PC-3 (cell line): ENCODE data around the gene NME7. TPM values are rescaled to one million over a fixed set of nuclear protein-coding genes. Genes with fewer than 3 reads are reported as not detected.

Experiments used
- ATAC-seq: fragments of 200-7000 bp; cut with Tn5 transposase; 2 replicates; pipeline ENCODE4 v1.9.1; 2020; ENCODE audit warnings: mild to moderate bottlenecking, moderate library complexity
- BruUV-seq: library from RNA; stranded (reverse); fragments of 400-500 nt; replicated peaks from 2 replicates; lab custom pipeline; 2021; lab: Mats Ljungman, UMichigan
- CTCF ChIA-PET: fragments of 300-600 bp; sonication (Branson Sonifier 250); formaldehyde crosslinking; loops from one replicate; lab custom pipeline; 2022; ENCODE audit warnings: antibody characterized with exemption; lab: Charles Lee
- POLR2A ChIA-PET: fragments of 300-600 bp; sonication (Branson Sonifier 250); formaldehyde crosslinking; loops from one replicate; lab custom pipeline; 2022; ENCODE audit warnings: antibody characterized with exemption; ENCODE audit not compliant: unreplicated experiment; lab: Charles Lee
- DNase-seq: peaks from one replicate; pipeline ENCODE4 v3.0.0-alpha.2; 2015
- H2AFZ ChIP-seq: fragments of 300-600 bp; sonication (generic); 2 replicates; pipeline ENCODE4 v1.6.0; 2016; ENCODE audit warnings: antibody characterized with exemption, low read length
- H3F3A ChIP-seq: fragments of 300-600 bp; sonication (generic); one replicate; pipeline ENCODE4 v1.6.0; 2017; ENCODE audit warnings: antibody characterized with exemption, low read length, control low read depth, mild to moderate bottlenecking; ENCODE audit not compliant: unreplicated experiment
- H3K27ac ChIP-seq: fragments of 300-600 bp; sonication (generic); 2 replicates; pipeline ENCODE4 v1.5.1; 2016; ENCODE audit warnings: mild to moderate bottlenecking, low read length
- H3K27me3 ChIP-seq: fragments of 300-600 bp; sonication (generic); 2 replicates; pipeline ENCODE4 v1.6.1; 2016; ENCODE audit warnings: low read length, mixed read lengths
- H3K36me3 ChIP-seq: fragments of 300-600 bp; sonication (generic); 2 replicates; pipeline ENCODE4 v1.6.1; 2016; ENCODE audit warnings: low read depth, mixed run types, low read length, mixed read lengths
- H3K4me1 ChIP-seq: fragments of 300-600 bp; sonication (generic); 2 replicates; pipeline ENCODE4 v1.5.1; 2016; ENCODE audit warnings: low read length; ENCODE audit not compliant: insufficient read depth
- H3K4me2 ChIP-seq: fragments of 300-600 bp; sonication (generic); 2 replicates; pipeline ENCODE4 v1.6.0; 2016; ENCODE audit warnings: low read length
- H3K4me3 ChIP-seq: fragments of 300-600 bp; sonication (generic); 2 replicates; pipeline ENCODE4 v1.5.1; 2016; ENCODE audit warnings: mild to moderate bottlenecking, low read length, mixed read lengths
- H3K79me2 ChIP-seq: fragments of 300-600 bp; sonication (generic); 2 replicates; pipeline ENCODE4 v1.6.1; 2017; ENCODE audit warnings: low read length, mixed read lengths
- H3K9ac ChIP-seq: fragments of 300-600 bp; sonication (generic); 2 replicates; pipeline ENCODE4 v1.6.0; 2016; ENCODE audit warnings: mild to moderate bottlenecking, low read length
- H3K9me2 ChIP-seq: fragments of 300-600 bp; sonication (generic); replicated peaks from 2 replicates; pipeline ENCODE4 v1.6.1; 2016; ENCODE audit warnings: mixed run types, low read length, mixed read lengths
- H3K9me3 ChIP-seq: fragments of 300-600 bp; sonication (generic); 2 replicates; pipeline ENCODE4 v1.6.1; 2016; ENCODE audit warnings: low read length, mixed read lengths
- H4K20me1 ChIP-seq: fragments of 300-600 bp; sonication (generic); 2 replicates; pipeline ENCODE4 v1.6.1; 2016; ENCODE audit warnings: low read length, mixed read lengths
- EZH2 ChIP-seq: fragments of 300-600 bp; sonication (generic); IDR thresholded peaks from one replicate; pipeline ENCODE4 v1.6.1; 2017; ENCODE audit warnings: antibody characterized with exemption, mild to moderate bottlenecking, low read length; ENCODE audit not compliant: unreplicated experiment
- EZH2phosphoT487 ChIP-seq: fragments of 300-600 bp; sonication (generic); IDR thresholded peaks from 2 replicates; pipeline ENCODE4 v1.6.1; 2018; ENCODE audit warnings: mild to moderate bottlenecking, antibody characterized with exemption, low read length, borderline replicate concordance
- intact Hi-C: fragments of 100-400 bp; cut with micrococcal nuclease; formaldehyde crosslinking; loops from 2 replicates; pipeline ENCODE4 v1.9.0; 2023
- total RNA-seq: library from RNA; depleted of rRNA; stranded (reverse); fragments of >200 nt; gene quantifications from 2 replicates; pipeline ENCODE4 v1.2.3, GENCODE V29; 2014
- TF ChIP-seq, protein P1 (sequence below): fragments of 300-600 bp; sonication (generic); conservative IDR thresholded peaks from 2 replicates; pipeline ENCODE4 v1.5.1; 2017; ENCODE audit warnings: antibody characterized with exemption, low read depth, mild to moderate bottlenecking, low read length

The NME7 gene
- total RNA-seq, 1 experiment from 2014 or later = 18.9 TPM

DNA sequence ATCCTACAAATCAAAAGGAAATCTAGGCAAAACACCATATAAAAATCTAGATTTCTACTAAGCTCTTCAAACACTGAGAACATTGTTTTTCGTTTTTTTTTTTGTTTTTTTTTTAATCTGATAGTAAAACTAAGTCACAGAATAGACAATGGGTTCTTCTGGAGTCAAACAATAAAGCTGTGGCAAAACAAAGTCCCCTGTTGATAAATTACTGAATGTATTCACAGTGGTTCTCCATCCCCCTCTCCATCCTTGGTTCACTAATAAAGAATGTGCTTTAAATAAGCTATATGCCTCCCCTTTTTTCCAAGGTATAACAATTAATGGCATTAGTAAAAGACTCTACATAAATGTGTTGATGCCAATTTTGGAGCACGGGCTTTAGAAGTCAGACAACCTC lies 277.8 kb downstream of the NME7 start:
- H3K4me3 ChIP-seq = no peak overlapping the region
- H3F3A ChIP-seq = no peaks in the 10 kb centered on the region
- H4K20me1 ChIP-seq = no peaks in the 10 kb centered on the region
- DNase-seq (no peak), ATAC-seq (no peak)
- no peaks in the 10 kb centered on the region for H3K79me2 ChIP-seq
- H3K9me3 ChIP-seq = no peaks in the 10 kb centered on the region
- H2AFZ ChIP-seq = no peak overlapping the region
- intact Hi-C loops = no loop called here
- H3K4me2 ChIP-seq = no peak overlapping the region
- H3K36me3 ChIP-seq = no peaks in the 10 kb centered on the region
- H3K27me3 ChIP-seq = no peaks in the 10 kb centered on the region
- no peaks in the 10 kb centered on the region for H3K4me1 ChIP-seq
- no TSS peak for BruUV-seq
- POLR2A ChIA-PET = no interaction called here
- CTCF ChIA-PET = no interaction called here
- H3K27ac ChIP-seq = no peak overlapping the region
- no peaks in the 10 kb centered on the region for H3K9me2 ChIP-seq
- TF ChIP-seq EZH2 = no peak
- TF ChIP-seq EZH2phosphoT487 = no peak
- TF ChIP-seq, protein P1, sequence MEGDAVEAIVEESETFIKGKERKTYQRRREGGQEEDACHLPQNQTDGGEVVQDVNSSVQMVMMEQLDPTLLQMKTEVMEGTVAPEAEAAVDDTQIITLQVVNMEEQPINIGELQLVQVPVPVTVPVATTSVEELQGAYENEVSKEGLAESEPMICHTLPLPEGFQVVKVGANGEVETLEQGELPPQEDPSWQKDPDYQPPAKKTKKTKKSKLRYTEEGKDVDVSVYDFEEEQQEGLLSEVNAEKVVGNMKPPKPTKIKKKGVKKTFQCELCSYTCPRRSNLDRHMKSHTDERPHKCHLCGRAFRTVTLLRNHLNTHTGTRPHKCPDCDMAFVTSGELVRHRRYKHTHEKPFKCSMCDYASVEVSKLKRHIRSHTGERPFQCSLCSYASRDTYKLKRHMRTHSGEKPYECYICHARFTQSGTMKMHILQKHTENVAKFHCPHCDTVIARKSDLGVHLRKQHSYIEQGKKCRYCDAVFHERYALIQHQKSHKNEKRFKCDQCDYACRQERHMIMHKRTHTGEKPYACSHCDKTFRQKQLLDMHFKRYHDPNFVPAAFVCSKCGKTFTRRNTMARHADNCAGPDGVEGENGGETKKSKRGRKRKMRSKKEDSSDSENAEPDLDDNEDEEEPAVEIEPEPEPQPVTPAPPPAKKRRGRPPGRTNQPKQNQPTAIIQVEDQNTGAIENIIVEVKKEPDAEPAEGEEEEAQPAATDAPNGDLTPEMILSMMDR = no peak
- no peak overlapping the region for H3K9ac ChIP-seq

DNA sequence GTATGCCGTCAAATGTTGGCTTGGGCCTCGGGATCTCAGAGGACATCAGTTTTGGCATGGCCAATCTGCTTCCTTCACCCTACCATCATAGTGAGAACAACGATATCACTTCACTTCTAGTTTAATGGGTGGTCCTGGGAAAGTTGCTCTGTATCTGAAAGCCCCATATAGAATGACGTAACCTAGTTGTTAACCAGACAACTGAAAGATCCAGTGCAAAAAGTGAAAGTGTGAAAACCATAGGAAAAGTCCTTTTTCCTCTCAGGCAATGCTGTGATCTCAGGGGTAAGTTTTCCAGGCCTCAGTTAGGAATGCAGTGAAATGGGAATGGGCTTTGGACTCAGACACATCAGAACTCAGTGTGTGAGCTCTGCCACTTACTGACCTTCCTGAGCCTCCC lies 279.7 kb downstream of the NME7 start:
- DNase-seq (no peak), ATAC-seq (no peak)
- Histone ChIP-seq H4K20me1 (no peaks in the 10 kb centered on the region), H3K9ac (no peak overlapping the region), H3K4me3 (no peak overlapping the region), H3K9me3 (no peaks in the 10 kb centered on the region), H3K4me2 (no peak overlapping the region), H3F3A (no peaks in the 10 kb centered on the region), H3K79me2 (no peaks in the 10 kb centered on the region), H3K4me1 (no peaks in the 10 kb centered on the region), H3K27ac (no peak overlapping the region), H3K27me3 (no peaks in the 10 kb centered on the region), H3K9me2 (no peaks in the 10 kb centered on the region), H3K36me3 (no peaks in the 10 kb centered on the region), H2AFZ (no peak overlapping the region)
- BruUV-seq = no TSS peak
- intact Hi-C loops = no loop called here
- no peak for TF ChIP-seq EZH2phosphoT487
- TF ChIP-seq, protein P1 = no peak
- TF ChIP-seq EZH2 = no peak
- CTCF ChIA-PET = no interaction called here
- POLR2A ChIA-PET = no interaction called here

DNA sequence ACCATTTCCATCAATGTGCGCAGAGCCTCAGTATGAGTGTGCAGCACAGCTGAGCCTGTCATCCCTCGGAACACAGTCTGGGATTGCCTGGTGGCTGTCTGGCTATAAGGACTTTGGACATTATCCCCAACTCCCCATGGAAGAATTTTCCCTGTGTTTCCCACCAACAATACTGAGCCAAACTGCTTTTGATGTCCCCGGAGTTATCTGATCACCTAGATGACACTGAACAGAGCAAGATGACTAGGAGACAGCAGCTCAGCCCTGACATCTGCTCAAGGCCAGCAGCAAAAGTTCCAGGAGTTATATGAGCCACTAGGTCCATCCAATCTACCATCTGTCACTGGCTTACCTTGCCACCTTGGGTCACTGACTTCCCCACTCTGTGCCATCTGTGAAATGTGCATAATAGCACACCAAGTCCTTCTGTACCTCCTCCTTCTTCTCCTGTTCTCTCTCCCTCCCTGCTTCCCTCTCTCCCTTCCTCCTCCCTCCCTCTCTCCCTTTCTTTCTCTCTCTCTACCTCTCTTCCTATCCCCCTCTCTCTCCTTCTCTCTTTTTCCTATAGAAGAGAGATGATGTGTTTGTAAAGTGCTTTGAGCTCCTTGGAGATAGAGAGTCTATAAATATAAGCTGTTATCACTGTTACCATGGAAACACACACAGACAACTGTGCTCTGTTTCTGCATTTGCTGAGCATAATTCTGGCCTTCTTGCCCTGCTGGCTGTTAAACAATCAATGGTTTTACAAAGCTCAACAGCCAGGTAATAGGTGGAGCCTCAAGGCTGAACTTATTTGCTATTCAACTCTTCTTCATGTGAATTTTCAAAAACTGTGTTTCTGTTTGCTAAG lies 280.8 kb downstream of the NME7 start:
- Histone ChIP-seq H3K4me3 (no peak overlapping the region), H4K20me1 (no peaks in the 10 kb centered on the region), H3F3A (no peaks in the 10 kb centered on the region), H3K4me1 (no peaks in the 10 kb centered on the region), H3K9ac (no peak overlapping the region), H3K4me2 (no peak overlapping the region), H3K79me2 (no peaks in the 10 kb centered on the region), H3K9me2 (no peaks in the 10 kb centered on the region), H3K27ac (no peak overlapping the region), H3K9me3 (no peaks in the 10 kb centered on the region), H3K27me3 (no peaks in the 10 kb centered on the region), H3K36me3 (no peaks in the 10 kb centered on the region), H2AFZ (no peak overlapping the region)
- ChIA-PET CTCF (interaction anchor here (1.0 kb wide), 1 partner anchor 26 kb away, joined by 3 read pairs; no protein-coding TSS in a partner anchor), POLR2A (no interaction called here)
- DNase-seq = no peak
- TF ChIP-seq EZH2 = no peak
- TF ChIP-seq EZH2phosphoT487 = no peak
- TF ChIP-seq, protein P1 = no peak
- intact Hi-C loops = no loop called here
- no peak; the same call in 1 of the 2 replicates for ATAC-seq
- BruUV-seq = no TSS peak
